HG02798 (cell line): ENCODE data around the gene ACACA.

Experiments
- ATAC-seq: cut with Tn5 transposase; IDR thresholded peaks from one replicate; pipeline ENCODE4 v1.9.1; 2021; ENCODE audit warnings: mild to moderate bottlenecking; ENCODE audit not compliant: unreplicated experiment, poor library complexity

ACACA gene

DNA sequence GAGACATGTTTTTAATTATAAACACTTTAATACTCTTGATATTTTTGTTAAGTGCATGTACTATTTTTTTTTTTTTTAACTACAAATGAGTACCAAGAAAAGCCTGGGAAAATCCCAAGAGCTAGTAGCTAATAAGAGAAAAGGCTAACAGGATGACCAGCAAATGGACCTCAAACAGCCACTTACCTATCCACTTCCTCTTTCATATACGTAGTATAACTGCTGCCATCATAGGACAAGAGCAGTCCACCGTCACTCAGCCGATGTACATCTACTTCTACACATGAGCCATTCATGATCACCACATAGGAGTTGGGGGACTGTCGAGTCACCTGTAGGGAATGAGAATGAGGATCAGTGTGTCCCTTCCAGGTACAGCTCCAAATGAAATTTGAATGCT lies 158.8 kb downstream of the ACACA start:
- no peak for ATAC-seq

DNA sequence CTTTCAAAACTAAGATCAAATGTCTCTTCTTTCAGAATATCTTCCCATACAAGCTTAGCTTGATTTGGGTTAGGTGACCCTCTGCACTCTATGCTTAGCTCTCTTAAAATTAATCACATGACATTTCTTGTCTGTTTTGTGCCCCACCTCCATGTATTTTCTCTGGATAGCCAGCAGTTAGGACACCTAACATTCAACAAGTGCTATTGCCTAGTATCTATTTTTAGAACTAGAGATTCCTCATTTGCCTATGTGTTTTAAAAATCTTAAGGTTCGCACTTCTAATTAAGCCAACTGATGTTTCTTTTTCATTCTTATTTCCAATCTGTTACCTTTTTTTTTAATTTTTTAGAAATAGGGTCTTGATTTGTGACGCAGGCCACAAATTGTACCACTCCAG lies 160.6 kb downstream of the ACACA start:
- ATAC-seq = no peak

DNA sequence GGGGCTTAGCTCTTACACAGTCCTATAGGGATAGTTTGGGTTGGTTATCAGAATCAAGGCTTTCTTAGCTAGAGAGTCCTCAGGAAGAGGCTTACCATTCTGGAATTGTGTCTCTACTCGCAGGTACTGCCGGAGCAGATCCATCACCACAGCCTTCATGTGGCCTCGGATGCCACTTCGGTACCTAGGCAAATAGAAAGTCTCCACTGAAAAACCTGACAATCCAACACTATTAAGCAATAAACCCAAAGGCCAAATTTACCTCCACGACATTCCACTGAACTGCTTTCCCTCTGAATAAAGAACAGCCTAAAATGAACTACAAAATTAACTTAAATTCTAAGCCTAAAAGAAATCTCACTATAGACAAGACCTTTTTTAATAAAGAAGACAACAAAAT lies 166.3 kb downstream of the ACACA start:
- no peak for ATAC-seq

DNA sequence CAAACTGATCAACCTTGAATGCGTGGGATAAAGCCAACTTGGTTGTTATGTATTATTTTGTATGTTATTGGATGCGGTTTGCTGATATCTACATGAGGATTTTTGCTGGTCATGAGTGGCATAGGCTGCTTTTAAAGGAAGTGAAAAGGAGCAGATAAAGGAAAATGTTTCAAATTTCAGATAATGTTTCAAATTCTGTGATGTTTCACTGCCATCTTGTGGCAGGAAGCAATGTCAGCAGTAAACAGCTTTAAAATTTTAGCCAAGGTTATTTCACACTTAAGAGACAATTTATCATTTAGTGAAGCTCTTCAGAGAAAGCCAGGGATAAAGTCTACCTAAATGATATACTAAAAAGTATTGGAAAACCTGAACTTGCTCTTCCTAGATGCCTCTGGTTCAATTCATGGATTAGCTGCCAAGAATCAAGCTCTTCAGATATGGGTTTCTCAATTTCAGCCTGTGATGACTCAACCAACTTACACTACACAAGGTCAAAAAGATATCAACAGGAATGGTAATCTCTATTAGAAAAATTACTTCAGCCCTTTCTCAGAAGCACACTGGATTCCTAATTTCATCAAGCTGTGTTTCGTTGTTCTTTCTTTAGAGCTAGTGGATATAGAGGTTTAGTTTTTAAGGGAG lies 166.8 kb downstream of the ACACA start:
- ATAC-seq = no peak

DNA sequence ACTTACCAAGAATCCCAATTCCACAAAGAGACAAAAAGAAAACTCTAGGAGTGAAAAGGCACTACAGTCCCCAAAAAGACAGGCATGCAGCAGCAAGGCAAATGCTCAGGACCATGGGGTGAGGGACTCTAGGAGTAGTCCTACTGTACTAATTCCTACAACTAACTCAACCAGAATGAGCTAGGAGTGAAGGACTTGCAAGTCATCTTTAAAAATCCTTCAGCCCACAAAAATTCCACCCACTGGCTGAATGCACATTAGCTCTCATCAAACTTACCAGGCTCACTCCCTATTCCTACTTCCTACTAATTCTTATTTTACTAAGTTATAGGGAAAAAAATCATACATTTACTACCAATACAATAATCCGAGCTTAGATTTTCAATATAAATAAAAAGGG lies 172.5 kb downstream of the ACACA start:
- ATAC-seq = no peak

DNA sequence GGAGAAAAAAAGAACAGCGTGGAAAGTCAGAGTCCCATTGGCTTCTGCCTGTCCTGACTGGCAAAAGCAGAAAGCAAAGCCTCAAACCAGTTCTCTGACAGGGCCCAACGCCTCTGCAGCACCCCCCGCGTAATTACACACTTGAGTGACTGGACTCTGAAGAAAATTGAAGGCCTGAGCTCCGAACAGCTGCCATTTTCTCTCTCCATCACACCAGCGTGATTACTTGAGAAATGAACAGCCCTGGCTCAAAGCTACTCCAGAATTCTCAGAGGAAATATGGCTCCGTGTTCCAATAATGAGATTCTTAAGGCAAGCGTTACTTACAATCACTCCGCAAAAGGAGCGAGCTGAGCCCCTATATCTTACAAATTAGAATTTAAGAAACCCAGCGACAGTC lies 173.6 kb downstream of the ACACA start:
- no peak for ATAC-seq

DNA sequence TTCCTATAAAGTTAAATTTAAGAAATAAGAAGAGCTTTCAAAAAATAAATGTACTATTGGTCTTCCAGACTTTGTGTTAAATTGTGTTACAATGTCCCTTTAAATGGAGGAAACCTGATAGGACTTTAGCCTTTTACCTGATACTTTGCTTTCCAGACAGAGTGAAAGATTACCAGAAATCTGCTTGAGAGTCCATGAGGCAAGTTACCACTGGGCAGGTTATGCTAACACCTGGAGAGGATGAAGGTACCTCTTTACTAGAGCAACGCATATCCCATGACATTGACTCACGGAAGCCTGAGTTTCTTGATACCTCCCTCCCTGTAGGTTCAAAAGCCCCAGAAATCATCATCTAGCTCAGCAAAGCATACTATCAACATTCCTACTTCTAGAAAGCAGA lies 174.7 kb downstream of the ACACA start:
- ATAC-seq = no peak

DNA sequence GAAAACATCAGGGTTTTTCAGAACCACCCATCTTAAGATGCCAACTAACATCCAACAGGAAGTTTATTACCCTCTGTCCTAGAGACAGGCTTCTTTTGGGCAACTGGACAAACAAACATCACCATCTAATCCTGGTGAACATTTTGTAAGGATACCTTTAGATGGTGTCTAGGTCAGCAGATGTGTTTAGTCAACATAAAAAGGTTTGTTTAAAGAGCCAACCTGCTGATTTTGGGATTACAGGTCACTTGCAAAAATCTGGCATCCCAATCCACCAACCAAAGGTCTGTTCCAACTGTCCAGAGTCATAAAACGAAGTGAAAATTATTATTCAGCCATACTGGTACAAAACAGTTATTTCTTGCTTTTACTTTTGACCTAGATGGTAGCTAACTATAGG lies 176.0 kb downstream of the ACACA start:
- ATAC-seq = no peak

DNA sequence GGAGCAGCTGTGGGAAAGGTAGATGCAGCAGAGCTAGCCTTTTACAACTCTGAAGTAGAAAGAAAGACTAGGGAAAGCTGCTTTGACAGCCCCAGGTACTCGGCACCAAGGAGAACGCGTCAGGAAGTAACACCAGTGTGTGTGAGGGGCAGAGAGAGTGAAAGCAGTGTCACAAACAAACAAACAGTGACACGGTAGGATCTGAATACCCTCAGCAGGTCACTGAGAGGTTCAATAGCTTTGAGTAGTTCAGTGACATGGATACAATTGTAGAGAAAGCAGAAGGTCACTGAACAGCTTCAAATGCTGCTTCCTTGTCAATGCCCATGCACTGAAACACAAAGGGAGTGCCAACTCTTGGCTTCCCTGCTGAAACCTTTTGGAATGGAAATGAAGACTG lies 181.2 kb downstream of the ACACA start:
- ATAC-seq = no peak

DNA sequence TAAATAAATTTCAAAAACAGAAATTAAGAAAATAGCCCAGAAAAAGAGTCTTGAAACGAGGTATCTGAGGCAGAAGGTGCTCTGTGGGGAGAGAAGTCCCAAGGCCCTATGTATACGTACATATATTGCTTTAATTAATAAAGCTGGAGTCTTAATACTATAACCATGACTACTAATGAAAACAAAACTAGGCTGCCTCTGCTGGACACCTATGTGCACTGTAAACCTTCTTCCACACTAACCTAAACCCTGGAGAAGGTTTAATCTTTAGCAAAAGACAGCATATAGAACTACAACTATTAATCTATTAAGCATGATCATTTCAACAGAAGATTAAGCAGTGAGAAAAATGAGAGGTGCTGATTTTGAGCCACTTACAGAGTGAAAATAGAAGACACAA lies 184.8 kb downstream of the ACACA start:
- no peak for ATAC-seq

DNA sequence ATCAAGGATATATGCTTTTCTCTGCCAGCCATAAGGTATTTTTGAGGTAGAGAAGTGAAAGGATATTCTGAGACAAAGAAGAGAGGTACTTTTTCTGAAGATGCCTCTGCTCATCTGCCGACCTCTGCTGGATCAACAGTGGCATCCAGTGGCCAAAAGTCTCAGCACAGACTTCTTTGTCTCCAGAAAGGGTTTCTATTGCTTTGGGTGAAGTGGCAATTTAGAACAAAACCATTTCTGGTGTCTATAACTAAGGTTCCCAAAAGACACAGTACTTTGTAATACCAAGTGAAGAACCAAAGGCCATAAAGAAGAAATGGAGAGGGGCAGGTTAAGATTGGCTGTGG lies 186.1 kb downstream of the ACACA start:
- ATAC-seq = no peak

DNA sequence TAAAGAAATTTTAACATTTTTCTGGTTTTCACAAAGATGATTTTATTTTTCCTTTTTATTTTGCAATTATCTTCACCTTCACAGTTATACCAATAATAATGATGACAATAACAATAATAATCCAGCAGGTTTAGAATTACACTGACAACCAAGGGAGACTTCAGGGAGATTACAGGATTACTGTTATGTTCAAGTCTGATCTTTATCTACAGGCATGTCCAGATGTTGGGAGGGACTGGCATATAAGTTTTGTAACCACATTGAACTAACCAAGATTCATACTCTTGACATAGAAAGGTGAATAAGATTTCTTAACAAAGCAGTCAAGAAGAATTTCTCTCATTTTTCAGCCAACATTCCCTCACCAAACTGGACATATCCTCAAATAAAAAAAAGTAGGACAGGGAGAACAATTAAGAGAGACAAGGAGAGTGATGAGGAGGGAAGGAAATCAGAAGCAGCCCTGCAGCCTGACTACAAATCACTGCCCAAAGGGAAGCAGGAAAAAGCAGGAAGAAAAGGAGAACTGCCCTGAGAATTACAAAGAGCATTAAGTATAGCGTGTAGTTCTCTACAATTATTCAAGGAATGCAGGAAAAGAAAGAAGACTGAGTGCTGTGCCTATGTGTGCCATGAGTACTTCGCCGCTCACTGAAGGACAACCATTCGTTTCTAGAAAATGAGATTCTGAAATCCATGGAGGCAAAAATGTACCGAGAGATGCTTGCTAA lies 186.6 kb downstream of the ACACA start:
- no peak for ATAC-seq

DNA sequence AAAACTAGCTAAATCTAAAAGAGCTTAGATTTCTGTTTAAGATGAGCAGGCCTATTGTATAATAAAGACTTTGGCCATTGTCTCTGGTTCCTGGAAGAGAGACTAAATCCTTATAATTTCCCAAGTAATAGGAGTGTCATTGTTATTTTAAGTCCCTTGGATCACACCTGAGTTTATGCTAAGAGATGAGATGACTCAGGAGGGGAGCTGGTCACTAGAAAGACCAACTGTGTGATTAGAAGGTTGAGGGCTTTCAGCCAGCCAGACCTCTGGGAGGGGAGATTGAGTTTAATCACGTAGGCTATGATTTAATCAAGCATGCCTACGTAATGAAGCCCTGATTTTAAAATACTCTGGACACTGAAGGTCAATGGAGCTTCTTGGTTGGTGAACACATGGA lies 187.8 kb downstream of the ACACA start:
- ATAC-seq = no peak

DNA sequence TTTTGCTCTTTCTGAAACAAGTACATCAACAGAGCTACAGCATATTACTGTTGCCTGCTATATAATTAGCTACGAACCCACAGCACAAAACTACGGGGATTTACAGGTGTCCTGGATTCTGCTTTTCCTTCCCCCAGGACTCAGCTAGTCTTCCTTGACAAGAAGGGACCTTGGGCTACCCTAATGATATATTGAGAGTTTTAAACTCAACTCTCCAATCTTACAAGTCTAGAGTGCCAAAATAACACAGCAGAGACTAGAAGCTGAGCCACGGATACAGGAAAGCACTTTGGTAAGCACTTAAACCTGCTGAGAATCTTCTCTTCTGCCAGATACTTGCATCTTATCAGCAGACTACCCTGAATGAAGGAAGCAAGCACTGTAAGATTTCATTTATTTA lies 192.2 kb downstream of the ACACA start:
- no peak for ATAC-seq

DNA sequence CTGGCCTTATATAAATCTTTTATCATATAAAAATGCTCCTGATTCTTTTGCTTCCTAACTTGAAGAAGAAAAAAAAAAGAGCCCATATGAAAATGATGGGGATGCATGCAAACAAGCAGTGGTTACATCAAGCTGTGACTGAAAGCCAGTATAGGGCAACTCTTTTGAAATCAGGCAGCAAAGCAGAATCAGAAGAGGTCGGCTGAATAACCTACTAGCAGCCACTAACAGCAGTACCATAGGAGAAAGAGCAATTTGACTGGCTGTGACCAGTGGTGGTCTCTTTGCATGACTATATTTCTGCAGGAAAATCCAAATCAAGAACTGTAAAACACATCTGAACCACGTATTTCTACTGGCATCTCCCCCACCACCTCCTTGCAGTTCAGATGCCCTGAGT lies 192.7 kb downstream of the ACACA start:
- ATAC-seq = no peak

DNA sequence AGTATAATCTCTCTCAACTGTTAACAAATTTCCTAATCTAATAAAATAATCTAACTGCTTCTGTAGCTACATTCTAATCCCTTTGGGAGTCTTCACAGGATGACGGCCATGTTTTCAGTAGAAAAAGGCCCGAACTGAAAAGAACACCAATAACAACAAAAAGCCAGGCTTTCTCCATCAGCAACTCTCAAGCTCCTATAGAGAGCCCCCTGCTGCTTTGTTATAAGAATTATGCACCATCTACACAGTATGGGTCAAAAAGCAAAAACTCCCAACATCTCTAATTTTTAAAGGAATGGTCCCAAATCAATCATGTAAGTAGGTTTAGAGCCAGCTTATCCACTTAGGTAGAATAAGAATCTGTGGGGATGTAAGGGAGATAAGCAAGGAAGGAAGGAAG lies 194.5 kb downstream of the ACACA start:
- no peak for ATAC-seq

DNA sequence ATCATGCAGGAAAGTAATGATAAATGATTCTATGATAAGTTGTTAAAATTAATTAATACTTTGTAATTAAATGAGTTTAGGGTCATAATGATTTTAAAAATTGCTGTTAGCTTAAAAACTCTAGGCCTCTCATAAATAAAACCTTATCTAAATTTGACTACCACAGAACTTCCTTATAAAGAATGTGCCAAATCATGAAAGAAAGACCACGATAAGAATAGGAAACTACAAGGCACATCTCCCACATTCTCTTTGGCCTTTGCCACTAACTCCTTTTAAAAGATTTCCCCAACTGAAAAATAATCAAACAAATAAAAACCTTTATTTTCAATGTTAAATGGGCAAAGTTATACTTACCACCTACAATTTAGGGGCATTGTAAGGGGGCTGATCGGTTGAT lies 195.5 kb downstream of the ACACA start:
- no peak for ATAC-seq

DNA sequence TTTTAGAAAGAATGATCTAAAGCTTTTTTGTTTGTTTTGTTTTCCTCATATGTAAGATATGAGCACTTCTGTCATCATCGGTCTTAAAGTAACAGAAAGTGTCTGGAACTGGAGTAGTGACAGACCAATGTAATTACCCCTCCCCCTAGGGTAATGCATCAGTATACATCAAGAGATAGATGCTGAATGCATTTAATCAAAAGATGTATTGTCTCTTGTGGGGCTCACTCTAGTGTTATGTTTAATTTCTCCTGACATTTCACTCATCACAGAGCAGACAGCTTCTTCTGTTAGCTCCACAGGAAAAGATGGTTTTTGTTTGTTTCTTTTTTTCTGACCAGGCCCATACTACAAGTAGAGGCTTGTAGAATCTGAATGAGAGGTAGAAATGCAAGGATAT lies 199.5 kb downstream of the ACACA start:
- no peak for ATAC-seq

DNA sequence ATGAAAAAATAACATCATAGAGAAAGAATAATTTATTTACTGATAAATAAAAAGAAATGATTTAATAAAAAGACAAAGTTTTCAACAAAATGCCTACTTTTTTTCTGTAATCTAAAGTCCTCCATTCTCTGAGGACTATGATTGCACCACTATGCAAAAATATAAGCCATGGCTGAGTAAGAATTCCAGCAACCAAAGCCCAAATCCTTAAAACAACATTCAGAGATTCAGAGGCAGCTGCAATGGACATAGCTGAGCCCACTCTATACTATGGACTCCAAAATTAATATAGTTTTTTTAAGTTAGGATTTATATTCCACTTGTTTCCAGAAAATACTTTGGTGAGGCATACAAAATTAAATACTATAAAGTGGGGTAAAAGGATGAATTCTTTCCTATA lies 200.3 kb downstream of the ACACA start:
- no peak for ATAC-seq

DNA sequence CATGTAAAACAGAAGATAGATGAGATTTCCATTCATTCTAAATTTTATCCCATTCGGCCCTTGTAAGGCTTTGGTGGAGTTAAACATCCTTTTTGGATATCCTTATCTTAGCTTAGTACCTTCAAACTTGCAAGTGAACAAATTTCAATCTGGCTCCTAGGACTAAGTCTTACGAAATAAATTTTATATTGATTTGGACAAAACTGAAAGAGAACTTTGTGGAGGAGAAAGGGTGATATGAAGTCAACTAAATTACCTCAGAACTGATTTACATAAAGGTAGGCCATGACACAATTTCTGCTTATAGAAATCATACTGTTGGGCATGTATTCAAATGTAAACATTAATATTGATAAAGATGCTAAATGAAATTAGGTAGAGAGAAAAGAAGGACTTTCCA lies 206.1 kb downstream of the ACACA start:
- no peak for ATAC-seq

DNA sequence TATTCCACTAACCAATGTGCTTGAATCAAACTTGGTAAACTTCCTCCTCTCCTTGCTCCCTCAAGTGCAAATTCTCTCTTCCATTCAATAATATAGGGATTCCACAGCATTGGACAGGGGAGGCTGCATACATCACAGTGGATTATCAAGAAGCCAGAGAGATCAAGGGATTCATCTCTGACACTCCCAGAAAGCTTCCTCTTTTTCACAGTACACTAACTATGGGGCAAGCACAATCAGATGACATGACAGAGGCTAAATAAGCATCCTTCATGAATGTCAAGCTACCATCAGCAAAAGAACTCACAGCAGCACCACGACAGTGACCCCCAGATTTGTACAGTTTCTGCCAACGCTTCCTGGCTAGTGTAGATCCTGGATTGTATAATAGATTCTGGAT lies 209.3 kb downstream of the ACACA start:
- no peak for ATAC-seq

DNA sequence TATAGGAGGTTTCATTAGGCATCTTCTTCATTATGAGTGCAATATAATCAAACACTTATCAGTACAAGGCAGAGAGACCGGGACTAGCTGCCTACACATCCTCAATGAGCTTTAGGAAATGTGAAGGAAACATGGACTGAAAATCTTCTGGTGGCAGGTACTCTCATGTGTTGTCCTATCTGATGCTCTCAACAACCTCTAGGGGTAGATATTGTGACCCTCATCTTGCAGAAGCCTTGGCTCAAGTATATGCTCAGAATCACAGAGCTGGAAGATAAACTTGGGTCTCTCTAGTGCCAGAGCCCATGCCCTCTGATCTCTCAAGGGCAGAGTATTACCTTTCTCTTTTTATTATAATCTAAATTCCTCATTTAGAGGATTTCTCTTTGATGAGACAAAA lies 212.4 kb downstream of the ACACA start:
- no peak for ATAC-seq
